Superior temporal gyrus (tissue), 1 donor: Measurements from ENCODE around the gene SOX12.
A peak's percentile ranks its signal among the peaks of the same experiment; 100 is the strongest.
"Not testable (repeated sequence)": the region's sequence is repeated elsewhere in the genome, so short reads cannot be mapped to it uniquely, and the experiment has no call there.

Source experiments
- DNase-seq: peaks from one replicate; pipeline ENCODE4 v3.0.0-alpha.2; 2016; ENCODE audit errors: extremely low spot score

The SOX12 gene

DNA sequence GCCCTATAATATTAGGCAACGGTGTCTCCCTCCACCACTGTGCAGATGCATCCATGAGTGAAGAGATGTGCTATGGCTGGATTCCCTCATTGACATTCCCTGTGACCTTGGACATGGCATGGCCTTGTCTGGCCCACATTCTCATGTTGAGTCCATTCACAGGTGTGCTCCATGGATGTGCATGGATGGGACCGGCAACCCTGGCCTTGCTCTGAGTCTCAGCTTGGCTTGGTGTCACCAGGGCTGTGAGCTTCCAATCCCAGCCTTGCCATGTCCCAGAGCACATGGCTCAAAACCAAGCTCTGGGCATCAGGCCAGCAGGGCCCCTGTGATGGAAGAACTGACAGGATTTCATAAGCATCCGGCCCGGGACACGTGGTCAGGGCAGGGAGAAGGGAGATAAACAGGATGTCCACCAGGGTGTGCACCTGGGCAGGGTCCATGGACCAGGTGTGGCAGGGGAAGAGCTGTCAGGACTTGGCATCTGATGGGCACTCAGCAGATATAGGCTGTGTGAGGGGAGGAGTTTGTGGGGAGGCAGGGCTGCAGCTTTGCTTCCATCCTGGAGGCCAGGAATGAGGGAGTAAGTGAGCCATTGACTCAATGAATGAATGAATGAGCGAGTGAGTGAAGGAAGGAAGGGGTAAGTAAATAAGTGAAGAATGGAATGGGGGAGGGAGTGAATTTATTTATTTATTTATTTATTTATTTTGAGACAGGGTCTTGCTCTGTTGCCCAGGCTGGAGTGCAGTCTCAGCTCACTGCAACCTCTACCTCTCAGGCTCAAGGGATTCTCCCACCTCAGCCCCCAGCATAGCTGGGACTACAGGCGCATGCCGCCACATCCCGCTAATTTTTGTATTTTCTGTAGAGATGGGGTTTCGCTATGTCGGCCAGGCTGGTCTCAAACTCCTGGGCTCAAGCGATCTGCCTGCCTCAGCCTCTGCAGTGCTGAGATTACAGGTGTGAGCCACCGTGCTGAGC lies 37.2 kb downstream of the SOX12 start:
- DNase-seq, result peak; percentile 50

DNA sequence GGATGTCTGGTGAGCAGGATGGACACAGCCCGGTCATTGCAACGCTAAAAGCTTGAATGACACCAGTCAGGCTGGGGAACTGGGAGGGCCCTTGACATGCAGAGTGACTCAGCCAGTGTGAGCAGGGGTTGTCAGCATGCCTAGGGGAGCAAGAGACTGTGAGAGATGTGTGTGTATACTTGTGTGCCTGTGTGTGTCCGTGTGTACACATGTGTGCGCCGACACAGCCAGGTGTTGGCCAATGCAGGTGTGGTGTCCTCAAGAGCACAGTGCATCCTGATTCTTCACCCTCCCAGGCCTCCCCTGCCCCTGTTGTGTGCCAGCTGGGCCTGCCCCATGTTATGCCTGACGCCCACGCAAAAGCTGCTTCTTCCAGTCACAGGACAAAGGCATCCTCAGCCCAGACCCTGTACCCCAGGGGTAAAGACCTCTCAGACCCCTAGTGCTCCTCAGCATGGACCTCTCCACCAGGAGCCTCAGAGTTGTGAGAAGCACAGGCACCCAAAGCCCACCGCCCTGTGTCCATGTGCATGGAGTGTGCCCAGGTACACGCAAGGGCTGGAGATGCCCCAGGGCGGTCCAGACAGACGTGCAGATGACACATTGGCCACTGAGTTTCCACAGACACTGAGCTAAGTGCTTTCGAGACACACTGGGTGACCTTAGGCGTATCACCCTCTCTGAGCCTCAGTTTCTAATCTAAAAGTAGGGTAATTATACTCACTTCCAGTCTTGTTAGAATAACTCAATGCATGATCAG lies 38.1 kb downstream of the SOX12 start:
- DNase-seq, result no peak

DNA sequence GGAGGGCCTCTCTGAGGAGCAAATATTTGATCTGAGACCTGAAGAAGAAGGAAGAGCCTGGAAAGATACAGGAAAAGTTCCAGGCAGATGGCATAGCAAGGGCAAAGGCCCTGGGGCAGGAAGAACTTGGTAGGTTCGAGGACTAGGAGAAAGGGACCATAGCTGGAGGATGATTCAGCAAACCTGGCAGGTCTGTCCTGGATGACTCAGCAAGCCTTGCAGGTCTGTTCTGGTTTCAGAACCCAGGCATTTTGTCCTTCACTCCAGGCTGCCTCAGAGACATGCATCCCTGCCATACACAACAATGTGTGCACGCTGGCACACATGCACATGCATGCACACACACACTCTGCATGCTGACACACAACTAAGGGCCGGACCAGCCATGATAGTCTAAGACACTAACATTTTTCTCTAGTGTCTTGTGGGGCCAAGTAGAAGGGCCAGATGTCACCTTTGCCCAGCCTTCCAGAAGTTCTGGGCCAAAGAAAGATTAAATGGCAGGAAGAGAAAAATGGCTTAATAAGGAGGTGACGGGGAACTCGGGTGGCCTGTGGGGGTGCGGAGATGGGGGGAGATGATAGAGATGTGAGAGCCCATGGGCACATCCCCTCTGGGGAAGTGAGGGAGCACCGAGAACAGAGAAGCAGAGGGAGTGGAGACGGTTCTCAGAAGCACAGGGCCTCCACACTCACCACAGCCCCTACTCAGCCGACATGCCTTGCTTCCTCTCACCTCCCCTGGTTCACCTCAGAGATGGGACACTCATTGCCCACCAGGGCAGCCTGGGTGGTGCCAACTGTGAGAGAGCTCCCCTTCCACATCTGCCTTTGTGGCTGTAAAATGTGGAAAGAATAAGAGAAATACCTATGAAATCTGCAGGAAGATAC lies 39.8 kb downstream of the SOX12 start:
- DNase-seq, result no peak

DNA sequence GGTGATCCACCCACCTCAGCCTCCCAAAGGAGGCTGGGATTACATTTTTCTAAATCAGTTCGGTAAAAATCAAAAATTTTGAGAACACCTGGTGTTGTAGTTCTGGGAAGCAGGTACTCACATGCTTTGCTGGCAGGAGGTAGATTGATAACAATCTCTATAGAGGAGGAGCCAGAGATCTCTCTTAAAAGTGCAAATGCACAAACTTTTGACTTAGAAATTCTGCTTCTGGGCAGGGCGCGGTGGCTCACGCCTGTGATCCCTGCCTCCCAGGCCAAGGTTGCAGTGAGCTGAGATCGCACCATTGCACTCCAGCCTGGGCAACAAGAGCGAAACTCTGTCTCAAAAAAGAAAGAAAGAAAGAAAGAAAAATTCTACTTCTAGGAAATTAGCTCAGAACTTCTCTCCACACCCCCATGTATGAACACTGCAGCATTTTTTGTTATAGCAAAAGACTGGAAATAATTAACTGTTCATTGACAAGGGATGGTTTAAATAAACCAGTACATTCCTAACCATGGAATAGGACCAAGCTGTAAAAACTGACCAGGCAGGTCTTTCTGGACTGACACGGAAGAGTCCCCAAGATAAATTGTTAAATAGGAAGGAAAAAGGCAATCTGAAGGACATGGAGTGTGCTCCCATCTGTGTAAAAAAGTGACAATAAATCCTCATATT lies 40.8 kb downstream of the SOX12 start:
- DNase-seq, result no peak

DNA sequence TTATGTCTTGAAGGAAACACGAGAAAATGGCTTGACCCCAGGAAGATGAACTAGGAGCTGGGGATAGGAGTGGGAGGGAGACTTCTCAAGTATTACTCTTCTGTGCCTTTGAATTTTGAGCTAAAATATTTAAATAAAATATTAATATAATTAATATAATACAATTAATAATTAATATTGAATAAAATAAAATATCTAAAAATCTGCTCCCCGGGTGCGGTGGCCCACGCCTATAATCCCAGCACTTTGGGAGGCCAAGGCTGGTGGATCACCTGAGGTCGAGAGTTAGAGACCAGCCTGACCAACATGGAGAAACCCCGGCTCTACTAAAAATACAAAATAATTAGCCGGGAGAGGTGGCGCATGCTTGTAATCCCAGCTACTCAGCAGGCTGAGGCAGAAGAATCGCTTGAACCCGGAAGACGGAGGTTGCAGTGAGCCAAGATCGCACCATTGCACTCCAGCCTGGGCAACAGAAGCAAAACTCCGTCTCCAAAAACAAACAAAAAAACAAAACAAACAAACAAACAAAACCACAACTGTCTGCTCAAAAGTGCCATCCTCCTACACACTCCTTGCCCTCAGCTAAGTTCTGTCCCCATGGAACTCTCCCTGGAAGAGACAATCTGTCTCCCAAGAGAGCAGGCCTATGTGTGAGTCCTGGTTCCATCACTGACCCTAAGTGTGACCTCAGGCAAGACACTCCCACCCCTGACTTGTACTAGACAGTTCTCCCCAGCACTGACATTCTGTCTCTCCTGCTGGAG lies 41.5 kb downstream of the SOX12 start:
- no peak for DNase-seq

DNA sequence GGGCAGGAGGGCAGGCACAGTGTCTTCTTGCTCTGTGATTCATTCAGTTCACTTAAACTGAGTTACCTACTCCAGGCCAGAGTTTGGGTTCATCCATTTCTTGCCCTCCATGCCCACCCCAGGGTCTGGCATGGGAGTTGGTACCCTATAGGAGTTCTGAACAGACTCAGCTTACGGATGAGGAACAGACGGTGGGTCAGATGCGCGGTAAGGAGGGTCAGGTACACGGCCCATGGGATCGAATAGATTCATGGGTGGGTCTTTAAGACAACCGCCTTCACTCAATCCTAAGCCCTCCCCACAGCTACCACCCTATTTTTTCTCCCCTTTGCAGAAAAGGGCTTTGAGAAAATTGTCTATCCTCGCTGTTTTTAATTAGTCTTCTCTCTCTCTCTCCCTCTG lies 42.1 kb downstream of the SOX12 start:
- no peak for DNase-seq

DNA sequence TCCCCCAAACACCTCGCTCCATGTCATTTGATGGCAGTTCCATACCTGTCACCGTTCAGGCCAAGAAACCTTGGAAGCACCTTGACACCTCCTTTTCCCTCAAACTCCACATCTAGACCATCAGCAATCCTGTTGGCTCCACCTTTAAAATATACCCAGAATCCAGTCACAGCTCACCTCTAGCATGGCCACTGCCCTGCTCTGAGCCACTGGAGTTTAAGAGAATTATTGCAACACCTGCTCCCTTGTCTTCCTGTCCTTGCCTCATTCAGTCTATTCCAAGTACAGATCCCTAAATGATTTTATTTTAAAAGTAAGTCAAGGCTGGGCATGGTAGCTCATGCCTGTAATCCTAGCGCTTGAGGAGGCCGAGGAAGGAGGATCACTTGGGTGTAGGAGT lies 43.6 kb downstream of the SOX12 start:
- DNase-seq, result no peak

DNA sequence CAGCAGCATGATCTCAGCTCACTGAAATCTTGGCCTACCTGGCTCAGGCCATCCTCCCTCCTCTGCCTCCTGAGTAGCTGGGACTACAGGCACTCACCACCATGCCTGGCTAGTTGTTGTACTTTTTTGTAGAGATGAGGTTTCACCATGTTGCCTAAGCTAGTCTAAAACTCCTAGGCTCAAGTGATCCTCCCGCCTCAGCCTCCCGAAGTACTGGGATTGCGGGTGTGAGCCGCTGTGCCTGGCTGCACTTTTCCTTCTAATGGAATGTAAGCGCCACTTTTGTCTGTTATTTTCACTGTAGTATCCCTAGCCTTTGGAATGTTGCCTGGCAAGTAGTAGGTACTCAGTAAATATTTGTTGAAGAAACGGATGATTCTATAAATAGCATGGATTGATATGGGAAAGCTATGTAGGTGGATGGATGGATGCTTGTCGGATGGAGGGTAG lies 44.8 kb downstream of the SOX12 start:
- no peak for DNase-seq

DNA sequence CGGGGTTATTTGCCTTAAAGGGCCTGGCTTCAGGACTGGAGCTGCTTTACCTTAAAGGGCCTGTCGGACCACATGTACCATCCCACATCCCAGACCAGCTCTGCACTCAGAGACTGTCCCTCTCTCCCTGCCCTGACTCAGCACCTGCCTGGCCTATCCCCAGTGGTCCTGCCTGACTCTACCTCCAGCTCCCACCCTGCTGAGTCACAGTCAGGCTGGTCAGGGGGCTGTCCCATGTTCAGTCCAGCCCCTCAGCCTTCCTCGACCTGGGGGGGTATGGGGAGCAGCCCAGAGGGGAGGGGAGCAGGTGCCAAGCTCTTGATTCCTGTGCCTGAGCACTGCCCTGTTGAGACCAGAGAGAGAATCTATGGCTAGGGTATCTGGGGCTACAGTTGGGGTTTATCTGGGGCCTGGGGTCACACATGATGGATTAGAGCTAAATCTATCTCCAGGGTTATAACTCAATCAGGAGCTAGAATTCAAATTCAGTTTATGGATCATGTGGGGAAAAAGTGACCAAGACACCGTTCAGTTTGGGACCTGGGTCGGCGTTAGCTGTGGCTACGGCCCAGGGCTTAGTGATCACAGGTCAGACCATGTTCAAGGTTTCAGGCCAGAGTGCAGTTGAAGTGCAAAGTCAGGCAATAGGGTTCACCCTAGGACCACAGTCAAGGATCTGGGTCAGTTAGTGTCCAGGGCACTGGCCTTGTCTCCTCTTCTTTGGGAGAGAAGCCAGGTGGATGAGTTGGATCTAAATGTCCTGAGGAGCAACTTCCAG lies 45.8 kb downstream of the SOX12 start:
- DNase-seq, result no peak

DNA sequence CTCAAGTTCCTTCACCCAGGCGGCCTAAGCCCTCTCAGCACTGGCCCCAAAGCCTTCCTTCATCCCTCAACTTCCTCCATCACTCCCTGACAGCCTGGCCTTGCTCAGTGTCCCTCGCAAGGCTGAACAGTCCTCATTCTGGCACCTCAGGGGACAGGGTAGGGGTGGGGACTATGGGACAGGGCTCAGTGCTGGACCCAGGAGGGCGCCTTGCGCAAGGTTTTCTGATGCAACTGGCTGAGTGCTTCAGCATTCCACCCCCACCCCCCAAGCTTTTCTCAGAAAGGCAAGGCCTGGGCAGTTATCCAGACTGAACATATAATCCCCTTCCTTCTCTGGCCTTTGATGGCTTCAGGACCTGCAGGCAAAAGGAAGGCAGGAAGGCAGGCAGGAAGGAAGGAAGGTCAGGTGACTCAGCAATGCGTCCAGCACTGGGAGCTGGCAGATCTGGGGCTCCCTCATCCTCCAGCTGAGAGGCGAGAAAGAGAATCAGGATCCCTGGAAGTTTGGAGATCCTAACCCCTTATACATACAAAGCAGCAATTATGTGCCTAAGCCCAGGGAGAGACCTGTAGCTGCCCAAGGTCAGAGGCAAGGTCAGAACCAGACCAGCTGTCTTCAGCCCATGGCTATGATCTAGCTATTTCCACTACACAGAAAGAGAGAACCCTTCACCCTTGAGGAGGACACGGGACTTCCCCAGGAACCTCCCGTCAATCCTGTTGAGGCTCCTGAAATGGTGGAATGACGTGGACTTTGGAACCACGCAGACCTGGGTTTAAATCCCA lies 46.6 kb downstream of the SOX12 start:
- DNase-seq, result no peak

DNA sequence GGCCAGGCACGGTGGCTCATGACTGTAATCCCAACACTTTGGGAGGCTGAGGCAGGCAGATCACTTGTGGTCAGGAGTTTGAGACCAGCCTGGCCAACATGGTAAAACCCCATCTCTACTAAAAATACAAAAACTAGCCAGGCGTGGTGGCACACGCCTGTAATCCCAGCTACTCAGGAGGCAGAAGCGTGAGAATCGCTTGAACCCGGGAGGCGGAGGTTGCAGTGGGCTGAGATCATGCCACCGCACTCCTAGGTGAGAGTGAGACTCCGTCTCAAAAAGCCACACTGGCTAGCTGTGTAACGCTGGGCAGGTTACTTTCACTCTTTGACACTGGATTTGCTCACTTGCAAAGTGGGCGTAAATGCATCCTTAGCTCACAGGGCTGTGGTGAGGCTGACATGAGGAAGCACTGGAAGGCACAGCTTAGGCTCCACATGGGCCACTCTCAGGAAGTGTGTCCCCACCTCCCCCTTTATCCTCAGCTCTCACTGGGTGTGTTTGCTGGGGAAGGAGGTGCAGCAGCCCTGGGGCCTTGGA lies 47.3 kb downstream of the SOX12 start:
- not testable (repeated sequence) for DNase-seq

DNA sequence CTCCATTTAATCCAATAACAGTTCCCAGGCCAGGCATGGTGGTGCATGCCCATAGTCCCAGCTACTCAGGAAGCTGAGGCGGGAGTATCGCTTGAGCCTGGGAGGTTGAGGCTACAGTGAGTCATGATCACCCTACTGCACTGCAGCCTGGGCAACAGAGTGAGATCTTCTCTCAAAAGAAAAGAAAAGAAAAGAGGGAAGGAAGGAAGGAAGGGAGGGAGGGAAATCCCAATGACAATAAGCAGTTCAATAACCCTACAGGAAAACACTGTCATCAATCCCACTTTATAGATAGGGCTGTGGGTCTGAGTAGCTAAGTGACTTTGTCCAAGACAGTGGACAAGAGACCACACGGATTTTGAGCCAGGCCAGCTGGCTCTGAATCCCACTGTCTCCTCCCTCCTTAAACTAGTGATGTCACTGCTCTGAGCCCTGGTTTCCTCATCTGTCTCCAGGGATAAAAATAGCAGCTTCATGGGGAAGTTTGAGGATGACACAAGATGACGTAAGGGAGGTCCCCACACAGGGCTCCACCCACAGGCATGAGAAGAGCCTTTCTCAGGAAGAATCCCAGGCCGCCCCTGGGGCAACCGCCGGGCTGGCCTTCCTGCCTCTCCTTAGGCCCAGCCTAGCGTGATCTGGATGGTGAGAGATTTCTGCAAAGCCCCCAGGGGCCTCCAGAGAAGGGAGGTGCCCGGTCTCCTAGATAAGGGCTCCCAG lies 48.0 kb downstream of the SOX12 start:
- DNase-seq, result no peak

DNA sequence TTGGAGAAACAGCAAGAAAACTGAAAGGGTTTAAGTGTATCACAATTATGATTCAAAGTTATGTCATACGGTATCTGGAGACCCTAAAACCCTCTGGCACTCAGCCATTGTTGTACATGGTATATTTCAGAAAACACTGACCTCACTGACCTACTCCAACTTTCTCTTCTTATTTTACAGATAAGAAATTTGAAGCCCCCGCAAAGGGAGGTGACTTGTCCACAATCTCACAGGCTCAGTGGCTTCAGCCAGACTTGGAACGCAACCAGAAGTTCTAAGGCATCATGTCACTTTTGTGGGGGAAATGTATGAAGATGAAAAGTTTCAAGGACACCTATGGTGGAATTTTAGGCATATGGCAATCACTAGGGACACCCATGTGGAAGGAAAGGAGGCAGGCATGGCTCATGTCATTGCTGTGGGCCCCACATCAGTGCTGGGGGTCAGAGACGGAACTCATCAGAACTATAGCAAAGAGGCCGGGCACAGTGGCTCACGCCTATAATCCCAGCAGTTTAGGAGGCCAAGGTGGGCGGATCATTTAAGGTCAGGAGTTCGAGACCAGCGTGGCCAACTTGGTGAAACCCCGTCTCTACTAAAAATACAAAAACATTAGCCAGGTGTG lies 50.0 kb downstream of the SOX12 start:
- DNase-seq, result no peak

DNA sequence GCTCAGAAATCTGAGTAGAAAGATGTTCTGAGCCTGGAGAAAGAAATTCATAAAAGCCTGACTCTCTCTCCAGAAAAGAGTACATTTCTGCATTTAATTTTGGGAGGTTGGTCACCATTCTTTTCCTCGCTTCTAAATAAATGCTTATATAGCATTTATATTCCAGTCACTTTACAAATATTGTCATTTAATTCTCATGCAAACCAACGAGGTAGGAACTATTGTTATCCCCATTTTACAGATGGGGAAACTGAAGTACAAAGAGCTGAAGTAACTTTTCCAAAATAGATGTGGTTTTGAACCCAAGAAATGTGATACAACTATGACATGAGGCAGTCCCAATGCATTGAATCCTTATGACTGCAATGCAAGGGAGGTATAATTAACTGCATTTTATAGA lies 50.7 kb downstream of the SOX12 start:
- DNase-seq, result no peak

DNA sequence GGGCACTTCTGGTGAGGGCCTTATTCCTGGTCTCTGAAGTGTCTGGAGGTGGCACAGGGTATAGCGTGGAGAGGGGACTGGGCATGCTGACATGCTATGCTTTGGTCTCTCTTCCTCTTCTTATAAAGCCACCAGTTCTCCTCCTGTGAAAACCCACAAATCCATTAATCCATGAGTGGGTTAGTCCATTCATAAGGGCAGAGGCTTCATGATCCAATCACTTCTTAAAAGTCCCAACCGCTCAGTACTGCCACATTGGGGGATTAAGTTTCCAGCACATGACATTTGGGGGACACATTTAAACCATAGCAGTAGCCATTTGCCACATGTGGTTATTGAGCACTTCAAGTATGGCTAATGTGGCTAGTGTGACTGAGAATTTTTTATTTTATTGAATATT lies 51.4 kb downstream of the SOX12 start:
- no peak for DNase-seq

DNA sequence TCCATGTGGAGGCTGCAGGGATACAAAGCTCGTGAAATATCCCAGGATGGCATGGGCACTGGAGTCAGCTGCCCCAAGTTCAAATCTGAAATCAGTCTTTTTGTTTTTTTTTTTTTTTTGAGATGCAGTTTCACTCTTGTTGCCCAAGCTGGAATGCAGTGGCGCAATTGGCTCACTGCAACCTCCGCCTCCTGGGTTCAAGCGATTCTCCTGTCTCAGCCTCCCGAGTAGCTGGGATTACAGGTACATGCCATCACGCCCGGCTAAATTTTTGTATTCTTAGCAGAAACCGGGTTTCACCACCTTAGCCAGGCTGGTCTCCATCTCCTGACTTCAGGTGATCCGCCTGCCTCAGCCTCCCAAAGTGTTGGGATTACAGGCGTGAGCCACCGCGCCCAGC lies 52.2 kb downstream of the SOX12 start:
- DNase-seq, result not testable (repeated sequence)

DNA sequence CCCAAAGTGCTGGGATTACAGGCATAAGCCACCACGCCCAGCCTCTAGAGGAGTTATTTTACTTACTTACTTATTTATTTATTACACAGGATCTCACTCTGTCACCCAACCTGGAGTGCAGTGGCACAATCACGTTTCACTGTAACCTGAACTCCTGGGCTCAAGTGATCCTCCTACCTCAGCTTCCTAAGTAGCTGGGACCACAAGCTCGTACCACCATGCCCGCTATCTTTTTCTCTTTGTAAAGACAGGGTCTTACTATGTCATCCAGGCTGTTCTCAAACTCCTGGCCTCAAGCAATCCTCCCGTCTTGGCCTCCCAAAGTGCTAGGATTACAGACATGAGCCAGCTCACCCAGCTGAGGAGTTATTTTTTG lies 53.6 kb downstream of the SOX12 start:
- no peak for DNase-seq
